HEK293 (cell line): ENCODE measurements around the gene ZGLP1.

Experiments
- HOXC10 ChIP-seq: sonication (generic); formaldehyde crosslinking; IDR thresholded peaks from 2 replicates; pipeline ENCODE4 v1.8.1; 2023; ENCODE audit warnings: mild to moderate bottlenecking, missing genetic modification reagents
- MYNN ChIP-seq: fragments of 450-650 bp; formaldehyde crosslinking; IDR thresholded peaks from 2 replicates; pipeline ENCODE4 v1.5.1; 2016; ENCODE audit warnings: missing biosample characterization, missing genetic modification characterization, borderline replicate concordance
- PRDM4 ChIP-seq: fragments of 450-650 bp; formaldehyde crosslinking; IDR thresholded peaks from 2 replicates; pipeline ENCODE4 v1.5.1; 2017; ENCODE audit warnings: missing biosample characterization, missing genetic modification characterization
- PRDM6 ChIP-seq: fragments of 450-650 bp; formaldehyde crosslinking; IDR thresholded peaks from 2 replicates; pipeline ENCODE4 v1.5.1; 2017; ENCODE audit warnings: missing biosample characterization, missing genetic modification characterization
- REST ChIP-seq: fragments of 450-650 bp; formaldehyde crosslinking; IDR thresholded peaks from 2 replicates; pipeline ENCODE4 v1.5.1; 2016; ENCODE audit warnings: missing biosample characterization, missing genetic modification characterization
- SP3 ChIP-seq: fragments of 450-650 bp; formaldehyde crosslinking; IDR thresholded peaks from 2 replicates; pipeline ENCODE4 v1.5.1; 2016; ENCODE audit warnings: missing biosample characterization, missing genetic modification characterization
- TRIM28 ChIP-seq: IDR thresholded peaks from 2 replicates; pipeline ENCODE4 v1.6.1; 2011; ENCODE audit warnings: low read length, control low read depth, borderline replicate concordance
- TSHZ1 ChIP-seq: fragments of 450-650 bp; formaldehyde crosslinking; IDR thresholded peaks from 2 replicates; pipeline ENCODE4 v1.5.1; 2016; ENCODE audit warnings: missing biosample characterization, missing genetic modification characterization, borderline replicate concordance
- WT1 ChIP-seq: fragments of 450-650 bp; formaldehyde crosslinking; IDR thresholded peaks from 2 replicates; pipeline ENCODE4 v1.5.1; 2016; ENCODE audit warnings: missing biosample characterization, missing genetic modification characterization
- ZFP41 ChIP-seq: fragments of 450-650 bp; formaldehyde crosslinking; IDR thresholded peaks from 2 replicates; pipeline ENCODE4 v1.5.1; 2016; ENCODE audit warnings: missing biosample characterization, missing genetic modification characterization, borderline replicate concordance
- ZNF248 ChIP-seq: fragments of 450-650 bp; formaldehyde crosslinking; IDR thresholded peaks from 2 replicates; pipeline ENCODE4 v1.5.1; 2017; ENCODE audit warnings: missing biosample characterization, missing genetic modification characterization
- ZNF26 ChIP-seq: fragments of 450-650 bp; formaldehyde crosslinking; IDR thresholded peaks from 2 replicates; pipeline ENCODE4 v1.5.1; 2016; ENCODE audit warnings: missing biosample characterization, missing genetic modification characterization
- ZNF280D ChIP-seq: fragments of 450-650 bp; formaldehyde crosslinking; IDR thresholded peaks from 2 replicates; pipeline ENCODE4 v1.5.1; 2016; ENCODE audit warnings: missing biosample characterization, missing genetic modification characterization
- ZNF335 ChIP-seq: fragments of 450-650 bp; formaldehyde crosslinking; conservative IDR thresholded peaks from 2 replicates; pipeline ENCODE4 v1.5.1; 2016; ENCODE audit warnings: missing biosample characterization, missing genetic modification characterization
- ZNF513 ChIP-seq: fragments of 450-650 bp; IDR thresholded peaks from 2 replicates; pipeline ENCODE4 v1.5.1; 2018; ENCODE audit warnings: missing biosample characterization, missing genetic modification characterization
- ZNF548 ChIP-seq: fragments of 450-650 bp; formaldehyde crosslinking; IDR thresholded peaks from 2 replicates; pipeline ENCODE4 v1.5.1; 2016; ENCODE audit warnings: missing biosample characterization, missing genetic modification characterization
- ZNF571 ChIP-seq: fragments of 450-650 bp; formaldehyde crosslinking; IDR thresholded peaks from 2 replicates; pipeline ENCODE4 v1.5.0; 2017; ENCODE audit warnings: missing biosample characterization, missing genetic modification characterization
- ZSCAN16 ChIP-seq: fragments of 450-650 bp; formaldehyde crosslinking; IDR thresholded peaks from 2 replicates; pipeline ENCODE4 v1.5.1; 2016; ENCODE audit warnings: missing biosample characterization, missing genetic modification characterization
- ZSCAN30 ChIP-seq: fragments of 450-650 bp; IDR thresholded peaks from 2 replicates; pipeline ENCODE4 v1.5.1; 2018; ENCODE audit warnings: missing biosample characterization, mild to moderate bottlenecking, missing genetic modification characterization, moderate library complexity
- TF ChIP-seq, protein P1 (sequence below): fragments of 450-650 bp; formaldehyde crosslinking; IDR thresholded peaks from 2 replicates; pipeline ENCODE4 v1.5.1; 2017; ENCODE audit warnings: missing biosample characterization, missing genetic modification characterization

ZGLP1 gene

GRCh38 chr19:10289167-10289835 lies 20.3 kb downstream of the ZGLP1 start (continued):
- TF ChIP-seq ZNF280D (no peak), ZSCAN16 (tag by site-specific recombination) (no peak), ZNF335 (tag by site-specific recombination) (peak; percentile 57), TSHZ1 (tag by site-specific recombination) (no peak), PRDM6 (tag by site-specific recombination) (no peak), PRDM4 (tag by site-specific recombination) (peak; percentile 15; the same call in 1 of the 2 replicates), ZNF513 (tag by site-specific recombination) (no peak), REST (no peak), SP3 (tag by site-specific recombination) (peak; percentile 82), ZSCAN30 (no peak), MYNN (no peak), ZFP41 (tag by site-specific recombination) (no peak), HOXC10 (CRISPR knock-in tag) (no peak), ZNF248 (tag by site-specific recombination) (no peak), TRIM28 (no peak), ZNF571 (tag by site-specific recombination) (no peak), WT1 (tag by site-specific recombination) (no peak; the same call in 1 of the 2 replicates), ZNF26 (tag by site-specific recombination) (no peak), ZNF548 (tag by site-specific recombination) (no peak)
- TF ChIP-seq, protein P1, sequence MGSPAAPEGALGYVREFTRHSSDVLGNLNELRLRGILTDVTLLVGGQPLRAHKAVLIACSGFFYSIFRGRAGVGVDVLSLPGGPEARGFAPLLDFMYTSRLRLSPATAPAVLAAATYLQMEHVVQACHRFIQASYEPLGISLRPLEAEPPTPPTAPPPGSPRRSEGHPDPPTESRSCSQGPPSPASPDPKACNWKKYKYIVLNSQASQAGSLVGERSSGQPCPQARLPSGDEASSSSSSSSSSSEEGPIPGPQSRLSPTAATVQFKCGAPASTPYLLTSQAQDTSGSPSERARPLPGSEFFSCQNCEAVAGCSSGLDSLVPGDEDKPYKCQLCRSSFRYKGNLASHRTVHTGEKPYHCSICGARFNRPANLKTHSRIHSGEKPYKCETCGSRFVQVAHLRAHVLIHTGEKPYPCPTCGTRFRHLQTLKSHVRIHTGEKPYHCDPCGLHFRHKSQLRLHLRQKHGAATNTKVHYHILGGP (tag by site-specific recombination) = no peak
